PFSK-1 (cell line): ENCODE data around the gene C1orf226.

ENCODE experiments used
- FOXP2 ChIP-seq: optimal IDR thresholded peaks from 2 replicates; pipeline ENCODE3; 2011; ENCODE audit warnings: borderline replicate concordance, control low read depth, inconsistent platforms; ENCODE audit not compliant: insufficient read depth; ENCODE audit errors: extremely low read length, extremely low read depth
- POLR2AphosphoS5 ChIP-seq: IDR thresholded peaks from 2 replicates; pipeline ENCODE4 v1.6.1; 2012; ENCODE audit warnings: low read depth, mild to moderate bottlenecking, control low read depth, low read length, moderate library complexity
- TAF1 ChIP-seq: IDR thresholded peaks from 2 replicates; pipeline ENCODE4 v1.6.1; 2012; ENCODE audit warnings: low read length, control low read depth, borderline replicate concordance; ENCODE audit not compliant: insufficient read depth
- TF ChIP-seq, protein P1 (sequence below), 2 experiments: IDR thresholded peaks; 2 replicates each; pipeline versions ENCODE4 v1.6.1 to v1.8.0; 2011 to 2012; ENCODE audit warnings: low read depth in 2 of 2, low read length in 2 of 2, control low read depth in 1 of 2, inconsistent platforms in 1 of 2, mild to moderate bottlenecking in 1 of 2, moderate library complexity in 1 of 2; ENCODE audit not compliant: insufficient read depth in 1 of 2

DNA sequence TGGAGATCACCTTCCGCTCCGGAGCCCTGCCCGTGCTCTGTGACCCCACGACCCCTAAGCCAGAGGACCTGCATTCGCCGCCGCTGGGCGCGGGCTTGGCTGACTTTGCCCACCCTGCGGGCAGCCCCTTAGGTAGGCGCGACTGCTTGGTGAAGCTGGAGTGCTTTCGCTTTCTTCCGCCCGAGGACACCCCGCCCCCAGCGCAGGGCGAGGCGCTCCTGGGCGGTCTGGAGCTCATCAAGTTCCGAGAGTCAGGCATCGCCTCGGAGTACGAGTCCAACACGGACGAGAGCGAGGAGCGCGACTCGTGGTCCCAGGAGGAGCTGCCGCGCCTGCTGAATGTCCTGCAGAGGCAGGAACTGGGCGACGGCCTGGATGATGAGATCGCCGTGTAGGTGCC lies 14.5 kb upstream of the C1orf226 start:
- TF ChIP-seq, protein P1, sequence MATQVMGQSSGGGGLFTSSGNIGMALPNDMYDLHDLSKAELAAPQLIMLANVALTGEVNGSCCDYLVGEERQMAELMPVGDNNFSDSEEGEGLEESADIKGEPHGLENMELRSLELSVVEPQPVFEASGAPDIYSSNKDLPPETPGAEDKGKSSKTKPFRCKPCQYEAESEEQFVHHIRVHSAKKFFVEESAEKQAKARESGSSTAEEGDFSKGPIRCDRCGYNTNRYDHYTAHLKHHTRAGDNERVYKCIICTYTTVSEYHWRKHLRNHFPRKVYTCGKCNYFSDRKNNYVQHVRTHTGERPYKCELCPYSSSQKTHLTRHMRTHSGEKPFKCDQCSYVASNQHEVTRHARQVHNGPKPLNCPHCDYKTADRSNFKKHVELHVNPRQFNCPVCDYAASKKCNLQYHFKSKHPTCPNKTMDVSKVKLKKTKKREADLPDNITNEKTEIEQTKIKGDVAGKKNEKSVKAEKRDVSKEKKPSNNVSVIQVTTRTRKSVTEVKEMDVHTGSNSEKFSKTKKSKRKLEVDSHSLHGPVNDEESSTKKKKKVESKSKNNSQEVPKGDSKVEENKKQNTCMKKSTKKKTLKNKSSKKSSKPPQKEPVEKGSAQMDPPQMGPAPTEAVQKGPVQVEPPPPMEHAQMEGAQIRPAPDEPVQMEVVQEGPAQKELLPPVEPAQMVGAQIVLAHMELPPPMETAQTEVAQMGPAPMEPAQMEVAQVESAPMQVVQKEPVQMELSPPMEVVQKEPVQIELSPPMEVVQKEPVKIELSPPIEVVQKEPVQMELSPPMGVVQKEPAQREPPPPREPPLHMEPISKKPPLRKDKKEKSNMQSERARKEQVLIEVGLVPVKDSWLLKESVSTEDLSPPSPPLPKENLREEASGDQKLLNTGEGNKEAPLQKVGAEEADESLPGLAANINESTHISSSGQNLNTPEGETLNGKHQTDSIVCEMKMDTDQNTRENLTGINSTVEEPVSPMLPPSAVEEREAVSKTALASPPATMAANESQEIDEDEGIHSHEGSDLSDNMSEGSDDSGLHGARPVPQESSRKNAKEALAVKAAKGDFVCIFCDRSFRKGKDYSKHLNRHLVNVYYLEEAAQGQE (IDR thresholded peaks at IDR 0.05; ENCODE audit: insufficient read depth in 1 of 2, low read depth in 2 of 2, low read length in 2 of 2) = no peak
- TF ChIP-seq TAF1 (no peak), POLR2AphosphoS5 (no peak), FOXP2 (no peak)
